SK-N-SH treated with all-trans-retinoic acid at 6 μM for 48 hours (cell line): ENCODE measurements around the gene KIF7.

ENCODE experiments used
- ATAC-seq: fragments of 200-7000 bp; cut with Tn5 transposase; 3 replicates; pipeline ENCODE4 v1.9.1; 2020; ENCODE audit warnings: mild to moderate bottlenecking, moderate library complexity
- ARNTL ChIP-seq: fragments of 450-650 bp; formaldehyde crosslinking; IDR thresholded peaks from 2 replicates; pipeline ENCODE4 v1.5.0; 2020; ENCODE audit warnings: low read depth, mild to moderate bottlenecking, moderate library complexity, borderline replicate concordance
- BACH2 ChIP-seq: fragments of 250-450 bp; sonication (Bioruptor Pico); IDR thresholded peaks from 2 replicates; pipeline ENCODE4 v1.9.0; 2021; ENCODE audit warnings: mild to moderate bottlenecking, borderline replicate concordance
- CSDC2 ChIP-seq: fragments of 250-450 bp; sonication (Bioruptor Pico); IDR thresholded peaks from 2 replicates; pipeline ENCODE4 v1.5.0; 2020; ENCODE audit warnings: mild to moderate bottlenecking, moderate library complexity
- ESRRG ChIP-seq: fragments of 250-450 bp; sonication (Bioruptor Pico); IDR thresholded peaks from 2 replicates; pipeline ENCODE4 v1.6.1; 2021; ENCODE audit warnings: mild to moderate bottlenecking
- GLIS3 ChIP-seq: fragments of 250-450 bp; sonication (Bioruptor Pico); IDR thresholded peaks from 2 replicates; pipeline ENCODE4 v1.5.0; 2020; ENCODE audit warnings: mild to moderate bottlenecking, moderate library complexity
- ISL1 ChIP-seq: fragments of 250-450 bp; sonication (Bioruptor Pico); IDR thresholded peaks from 2 replicates; pipeline ENCODE4 v2.1.2; 2022; ENCODE audit warnings: mild to moderate bottlenecking, moderate library complexity
- OSR1 ChIP-seq: fragments of 250-450 bp; sonication (Bioruptor Pico); IDR thresholded peaks from 2 replicates; pipeline ENCODE4 v1.8.0; 2022; ENCODE audit warnings: moderate library complexity, mild to moderate bottlenecking, inconsistent platforms
- PPARA ChIP-seq: fragments of 250-450 bp; sonication (Bioruptor Pico); IDR thresholded peaks from 2 replicates; pipeline ENCODE4 v1.5.0; 2020; ENCODE audit warnings: mild to moderate bottlenecking, borderline replicate concordance
- RARB ChIP-seq: fragments of 250-450 bp; sonication (Bioruptor Pico); IDR thresholded peaks from 2 replicates; pipeline ENCODE4 v1.8.0; 2021; ENCODE audit warnings: mild to moderate bottlenecking, moderate library complexity
- SNAI2 ChIP-seq: fragments of 250-450 bp; sonication (Bioruptor Pico); IDR thresholded peaks from 2 replicates; pipeline ENCODE4 v1.5.0; 2020; ENCODE audit warnings: mild to moderate bottlenecking, moderate library complexity
- TCF4 ChIP-seq: fragments of 250-450 bp; sonication (Bioruptor Pico); IDR thresholded peaks from 2 replicates; pipeline ENCODE4 v1.8.0; 2021; ENCODE audit warnings: mild to moderate bottlenecking, moderate library complexity, borderline replicate concordance
- TOX ChIP-seq: fragments of 250-450 bp; sonication (Bioruptor Pico); IDR thresholded peaks from 2 replicates; pipeline ENCODE4 v1.8.0; 2021; ENCODE audit warnings: mild to moderate bottlenecking, moderate library complexity, borderline replicate concordance
- ZFP3 ChIP-seq: fragments of 250-450 bp; sonication (Bioruptor Pico); IDR thresholded peaks from 2 replicates; pipeline ENCODE4 v1.5.0; 2020; ENCODE audit warnings: mild to moderate bottlenecking, moderate library complexity
- ZFP30 ChIP-seq: fragments of 450-650 bp; formaldehyde crosslinking; IDR thresholded peaks from 2 replicates; pipeline ENCODE4 v1.5.0; 2022; ENCODE audit warnings: mild to moderate bottlenecking, moderate library complexity
- ZNF565 ChIP-seq: fragments of 450-650 bp; formaldehyde crosslinking; conservative IDR thresholded peaks from 2 replicates; pipeline ENCODE4 v1.5.0; 2020; ENCODE audit warnings: low read depth, mild to moderate bottlenecking, moderate library complexity
- ZNF70 ChIP-seq: fragments of 450-650 bp; formaldehyde crosslinking; IDR thresholded peaks from 2 replicates; pipeline ENCODE4 v1.5.0; 2020; ENCODE audit warnings: mild to moderate bottlenecking, moderate library complexity
- ZNF8 ChIP-seq: fragments of 450-650 bp; formaldehyde crosslinking; IDR thresholded peaks from 2 replicates; pipeline ENCODE4 v1.5.0; 2020; ENCODE audit warnings: mild to moderate bottlenecking, moderate library complexity
- TF ChIP-seq, protein P1 (sequence below): fragments of 250-450 bp; sonication (Bioruptor Pico); IDR thresholded peaks from 2 replicates; pipeline ENCODE4 v1.5.1; 2020; ENCODE audit warnings: low read depth, mild to moderate bottlenecking, moderate library complexity
- TF ChIP-seq, protein P2 (sequence below): fragments of 250-450 bp; sonication (Bioruptor Pico); IDR thresholded peaks from 2 replicates; pipeline ENCODE4 v1.8.0; 2020; ENCODE audit warnings: mild to moderate bottlenecking, moderate library complexity, borderline replicate concordance
- TF ChIP-seq, protein P3 (sequence below): fragments of 250-450 bp; sonication (Bioruptor Pico); IDR thresholded peaks from 2 replicates; pipeline ENCODE4 v1.5.0; 2020; ENCODE audit warnings: mild to moderate bottlenecking, moderate library complexity
- TF ChIP-seq, protein P4 (sequence below): fragments of 250-450 bp; sonication (Bioruptor Pico); IDR thresholded peaks from 2 replicates; pipeline ENCODE4 v1.8.0; 2021; ENCODE audit warnings: low read depth, mild to moderate bottlenecking, moderate library complexity, borderline replicate concordance
- TF ChIP-seq, protein P5 (sequence below): fragments of 250-450 bp; sonication (Bioruptor Pico); IDR thresholded peaks from 2 replicates; pipeline ENCODE4 v1.5.1; 2021; ENCODE audit warnings: mild to moderate bottlenecking, moderate library complexity

KIF7 gene

DNA sequence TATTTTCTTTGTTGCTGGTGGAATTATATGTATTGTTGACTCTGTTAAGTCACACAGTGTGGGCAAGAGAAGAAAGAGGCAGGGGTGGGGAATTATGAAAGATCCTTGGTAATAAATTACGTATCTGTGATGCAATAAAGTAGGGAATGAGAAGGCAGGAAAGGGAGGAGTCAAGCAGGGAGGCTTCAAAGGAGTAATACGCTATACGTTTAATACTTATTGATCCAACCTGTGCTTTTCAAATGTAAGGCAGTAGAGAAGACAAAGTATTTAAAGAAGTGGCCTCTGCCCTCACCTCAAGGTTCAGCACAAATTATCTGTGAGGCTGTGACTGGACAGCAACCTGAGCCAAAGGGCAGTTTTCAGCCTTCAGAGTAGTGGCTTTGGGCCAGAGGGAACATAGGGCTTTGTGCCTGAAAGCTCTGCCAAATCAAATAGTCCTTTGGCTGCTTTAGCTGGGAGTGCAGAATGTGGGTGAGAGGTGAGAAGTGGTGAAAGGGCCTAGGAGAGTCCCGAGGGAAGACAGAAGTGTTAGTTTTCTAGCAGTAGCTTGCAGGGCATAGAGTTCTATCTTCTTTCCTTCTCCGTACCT lies 25.1 kb upstream of the KIF7 start:
- ATAC-seq: no peak; the same call in 2 of the 3 replicates
- TF ChIP-seq, protein P1, sequence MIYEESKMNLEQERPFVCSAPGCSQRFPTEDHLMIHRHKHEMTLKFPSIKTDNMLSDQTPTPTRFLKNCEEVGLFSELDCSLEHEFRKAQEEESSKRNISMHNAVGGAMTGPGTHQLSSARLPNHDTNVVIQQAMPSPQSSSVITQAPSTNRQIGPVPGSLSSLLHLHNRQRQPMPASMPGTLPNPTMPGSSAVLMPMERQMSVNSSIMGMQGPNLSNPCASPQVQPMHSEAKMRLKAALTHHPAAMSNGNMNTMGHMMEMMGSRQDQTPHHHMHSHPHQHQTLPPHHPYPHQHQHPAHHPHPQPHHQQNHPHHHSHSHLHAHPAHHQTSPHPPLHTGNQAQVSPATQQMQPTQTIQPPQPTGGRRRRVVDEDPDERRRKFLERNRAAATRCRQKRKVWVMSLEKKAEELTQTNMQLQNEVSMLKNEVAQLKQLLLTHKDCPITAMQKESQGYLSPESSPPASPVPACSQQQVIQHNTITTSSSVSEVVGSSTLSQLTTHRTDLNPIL: no peak
- TF ChIP-seq SNAI2 (CRISPR knock-in tag) (no peak), TOX (CRISPR knock-in tag) (no peak), BACH2 (CRISPR knock-in tag) (no peak), ARNTL (CRISPR knock-in tag) (no peak), TCF4 (no peak), ZFP30 (CRISPR knock-in tag) (no peak), ZNF70 (CRISPR knock-in tag) (no peak), ISL1 (CRISPR knock-in tag) (no peak), ESRRG (CRISPR knock-in tag) (no peak), RARB (CRISPR knock-in tag) (no peak), PPARA (no peak), ZNF565 (CRISPR knock-in tag) (no peak), ZNF8 (CRISPR knock-in tag) (no peak), ZFP3 (CRISPR knock-in tag) (no peak), CSDC2 (CRISPR knock-in tag) (no peak), OSR1 (CRISPR knock-in tag) (no peak)
- TF ChIP-seq, protein P2, sequence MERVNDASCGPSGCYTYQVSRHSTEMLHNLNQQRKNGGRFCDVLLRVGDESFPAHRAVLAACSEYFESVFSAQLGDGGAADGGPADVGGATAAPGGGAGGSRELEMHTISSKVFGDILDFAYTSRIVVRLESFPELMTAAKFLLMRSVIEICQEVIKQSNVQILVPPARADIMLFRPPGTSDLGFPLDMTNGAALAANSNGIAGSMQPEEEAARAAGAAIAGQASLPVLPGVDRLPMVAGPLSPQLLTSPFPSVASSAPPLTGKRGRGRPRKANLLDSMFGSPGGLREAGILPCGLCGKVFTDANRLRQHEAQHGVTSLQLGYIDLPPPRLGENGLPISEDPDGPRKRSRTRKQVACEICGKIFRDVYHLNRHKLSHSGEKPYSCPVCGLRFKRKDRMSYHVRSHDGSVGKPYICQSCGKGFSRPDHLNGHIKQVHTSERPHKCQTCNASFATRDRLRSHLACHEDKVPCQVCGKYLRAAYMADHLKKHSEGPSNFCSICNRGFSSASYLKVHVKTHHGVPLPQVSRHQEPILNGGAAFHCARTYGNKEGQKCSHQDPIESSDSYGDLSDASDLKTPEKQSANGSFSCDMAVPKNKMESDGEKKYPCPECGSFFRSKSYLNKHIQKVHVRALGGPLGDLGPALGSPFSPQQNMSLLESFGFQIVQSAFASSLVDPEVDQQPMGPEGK (CRISPR knock-in tag): no peak
- TF ChIP-seq, protein P3, sequence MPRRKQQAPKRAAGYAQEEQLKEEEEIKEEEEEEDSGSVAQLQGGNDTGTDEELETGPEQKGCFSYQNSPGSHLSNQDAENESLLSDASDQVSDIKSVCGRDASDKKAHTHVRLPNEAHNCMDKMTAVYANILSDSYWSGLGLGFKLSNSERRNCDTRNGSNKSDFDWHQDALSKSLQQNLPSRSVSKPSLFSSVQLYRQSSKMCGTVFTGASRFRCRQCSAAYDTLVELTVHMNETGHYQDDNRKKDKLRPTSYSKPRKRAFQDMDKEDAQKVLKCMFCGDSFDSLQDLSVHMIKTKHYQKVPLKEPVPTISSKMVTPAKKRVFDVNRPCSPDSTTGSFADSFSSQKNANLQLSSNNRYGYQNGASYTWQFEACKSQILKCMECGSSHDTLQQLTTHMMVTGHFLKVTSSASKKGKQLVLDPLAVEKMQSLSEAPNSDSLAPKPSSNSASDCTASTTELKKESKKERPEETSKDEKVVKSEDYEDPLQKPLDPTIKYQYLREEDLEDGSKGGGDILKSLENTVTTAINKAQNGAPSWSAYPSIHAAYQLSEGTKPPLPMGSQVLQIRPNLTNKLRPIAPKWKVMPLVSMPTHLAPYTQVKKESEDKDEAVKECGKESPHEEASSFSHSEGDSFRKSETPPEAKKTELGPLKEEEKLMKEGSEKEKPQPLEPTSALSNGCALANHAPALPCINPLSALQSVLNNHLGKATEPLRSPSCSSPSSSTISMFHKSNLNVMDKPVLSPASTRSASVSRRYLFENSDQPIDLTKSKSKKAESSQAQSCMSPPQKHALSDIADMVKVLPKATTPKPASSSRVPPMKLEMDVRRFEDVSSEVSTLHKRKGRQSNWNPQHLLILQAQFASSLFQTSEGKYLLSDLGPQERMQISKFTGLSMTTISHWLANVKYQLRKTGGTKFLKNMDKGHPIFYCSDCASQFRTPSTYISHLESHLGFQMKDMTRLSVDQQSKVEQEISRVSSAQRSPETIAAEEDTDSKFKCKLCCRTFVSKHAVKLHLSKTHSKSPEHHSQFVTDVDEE (CRISPR knock-in tag): no peak
- TF ChIP-seq, protein P4, sequence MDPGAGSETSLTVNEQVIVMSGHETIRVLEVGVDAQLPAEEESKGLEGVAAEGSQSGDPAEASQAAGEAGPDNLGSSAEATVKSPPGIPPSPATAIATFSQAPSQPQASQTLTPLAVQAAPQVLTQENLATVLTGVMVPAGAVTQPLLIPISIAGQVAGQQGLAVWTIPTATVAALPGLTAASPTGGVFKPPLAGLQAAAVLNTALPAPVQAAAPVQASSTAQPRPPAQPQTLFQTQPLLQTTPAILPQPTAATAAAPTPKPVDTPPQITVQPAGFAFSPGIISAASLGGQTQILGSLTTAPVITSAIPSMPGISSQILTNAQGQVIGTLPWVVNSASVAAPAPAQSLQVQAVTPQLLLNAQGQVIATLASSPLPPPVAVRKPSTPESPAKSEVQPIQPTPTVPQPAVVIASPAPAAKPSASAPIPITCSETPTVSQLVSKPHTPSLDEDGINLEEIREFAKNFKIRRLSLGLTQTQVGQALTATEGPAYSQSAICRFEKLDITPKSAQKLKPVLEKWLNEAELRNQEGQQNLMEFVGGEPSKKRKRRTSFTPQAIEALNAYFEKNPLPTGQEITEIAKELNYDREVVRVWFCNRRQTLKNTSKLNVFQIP: no peak

DNA sequence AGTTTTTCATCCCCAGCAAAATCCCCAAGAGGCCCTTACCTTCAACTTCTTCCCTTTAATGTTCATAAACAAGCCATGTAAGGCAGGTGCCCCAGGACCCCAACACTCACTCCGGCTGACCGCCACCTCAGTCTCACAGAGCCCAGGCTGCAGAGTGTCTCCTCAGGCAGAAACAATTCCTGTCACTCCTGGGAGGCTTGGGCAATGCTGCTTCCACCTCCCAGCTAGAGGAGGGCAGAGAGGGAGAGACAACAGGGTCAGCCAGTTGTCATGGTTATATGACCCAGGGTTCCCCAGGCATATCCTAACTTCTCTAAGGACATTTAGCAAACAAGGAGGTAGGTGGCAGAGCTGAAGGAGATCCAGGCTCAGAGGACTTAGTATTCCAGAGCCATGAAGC lies 23.9 kb upstream of the KIF7 start, which contains the start of gene PLIN1:
TSS of gene PLIN1 (minus strand) at position 156 of the 400 bp plus-strand sequence. CDS start 1,878 bp downstream, outside the sequence.
- TF ChIP-seq RARB (CRISPR knock-in tag) (no peak), GLIS3 (no peak), SNAI2 (CRISPR knock-in tag) (no peak), TCF4 (no peak), ZNF70 (CRISPR knock-in tag) (no peak), PPARA (no peak), ZNF565 (CRISPR knock-in tag) (no peak), ZFP30 (CRISPR knock-in tag) (no peak), ARNTL (CRISPR knock-in tag) (no peak)
- TF ChIP-seq, protein P5, sequence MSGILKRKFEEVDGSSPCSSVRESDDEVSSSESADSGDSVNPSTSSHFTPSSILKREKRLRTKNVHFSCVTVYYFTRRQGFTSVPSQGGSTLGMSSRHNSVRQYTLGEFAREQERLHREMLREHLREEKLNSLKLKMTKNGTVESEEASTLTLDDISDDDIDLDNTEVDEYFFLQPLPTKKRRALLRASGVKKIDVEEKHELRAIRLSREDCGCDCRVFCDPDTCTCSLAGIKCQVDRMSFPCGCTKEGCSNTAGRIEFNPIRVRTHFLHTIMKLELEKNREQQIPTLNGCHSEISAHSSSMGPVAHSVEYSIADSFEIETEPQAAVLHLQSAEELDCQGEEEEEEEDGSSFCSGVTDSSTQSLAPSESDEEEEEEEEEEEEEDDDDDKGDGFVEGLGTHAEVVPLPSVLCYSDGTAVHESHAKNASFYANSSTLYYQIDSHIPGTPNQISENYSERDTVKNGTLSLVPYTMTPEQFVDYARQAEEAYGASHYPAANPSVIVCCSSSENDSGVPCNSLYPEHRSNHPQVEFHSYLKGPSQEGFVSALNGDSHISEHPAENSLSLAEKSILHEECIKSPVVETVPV (CRISPR knock-in tag): no peak
- TF ChIP-seq, protein P4: no peak
- ATAC-seq: no peak
